Astrocyte (in vitro differentiated cells and primary cell): ENCODE data around the gene FEM1A. TPM values are rescaled to one million over a fixed set of nuclear protein-coding genes. Genes with fewer than 3 reads are reported as not detected.
A peak's percentile ranks its signal among the peaks of the same experiment; 100 is the strongest.

Source experiments
- DNase-seq: peaks from one replicate; pipeline ENCODE4 v3.0.0-alpha.2; 2010; ENCODE audit warnings: low read depth
- FAIRE-seq: peaks from 2 replicates; lab custom pipeline; 2011; peaks lifted over from hg19 to GRCh38; lab: Jason Lieb, UNC
- H2AFZ ChIP-seq: 2 replicates; pipeline ENCODE4 v1.6.0; 2012; ENCODE audit warnings: low read depth, low read length, inconsistent platforms
- H3K27ac ChIP-seq: 2 replicates; pipeline ENCODE4 v1.5.1; 2011; ENCODE audit warnings: low read depth, low read length, inconsistent platforms
- H3K27me3 ChIP-seq: 2 replicates; pipeline ENCODE4 v1.6.0; 2011; ENCODE audit warnings: low read length, inconsistent platforms; ENCODE audit not compliant: insufficient read depth
- H3K36me3 ChIP-seq: 2 replicates; pipeline ENCODE4 v1.5.1; 2011; ENCODE audit warnings: low read length, inconsistent platforms; ENCODE audit not compliant: insufficient read depth
- H3K4me1 ChIP-seq: 2 replicates; pipeline ENCODE4 v1.5.1; 2011; ENCODE audit warnings: low read length, inconsistent platforms; ENCODE audit not compliant: insufficient read depth
- H3K4me2 ChIP-seq: 2 replicates; pipeline ENCODE4 v1.6.0; 2012; ENCODE audit warnings: low read length, inconsistent platforms
- H3K4me3 ChIP-seq: 2 replicates; pipeline ENCODE4 v1.5.1; 2011; ENCODE audit warnings: low read depth, mild to moderate bottlenecking, low read length, inconsistent platforms; ENCODE audit not compliant: insufficient read depth
- H3K79me2 ChIP-seq: 2 replicates; pipeline ENCODE4 v1.6.0; 2012; ENCODE audit warnings: mild to moderate bottlenecking, low read length, inconsistent platforms; ENCODE audit not compliant: insufficient read depth
- H3K9ac ChIP-seq: 2 replicates; pipeline ENCODE4 v1.6.0; 2012; ENCODE audit warnings: mild to moderate bottlenecking, low read length, inconsistent platforms
- H3K9me3 ChIP-seq: 2 replicates; pipeline ENCODE4 v1.5.1; 2012; ENCODE audit warnings: low read depth, mild to moderate bottlenecking, low read length, inconsistent platforms; ENCODE audit not compliant: insufficient read depth
- H4K20me1 ChIP-seq: 2 replicates; pipeline ENCODE4 v1.6.0; 2012; ENCODE audit warnings: low read length, inconsistent platforms; ENCODE audit not compliant: insufficient read depth
- H3K27ac Mint-ChIP-seq: one replicate; pipeline ENCODE4 v1.8.0; 2021; ENCODE audit warnings: mild to moderate bottlenecking, mixed read lengths; ENCODE audit not compliant: unreplicated experiment
- H3K27me3 Mint-ChIP-seq: one replicate; pipeline ENCODE4 v1.8.0; 2021; ENCODE audit warnings: low read depth, mixed read lengths; ENCODE audit not compliant: unreplicated experiment
- H3K36me3 Mint-ChIP-seq: one replicate; pipeline ENCODE4 v1.8.0; 2021; ENCODE audit warnings: low read depth, mixed read lengths; ENCODE audit not compliant: unreplicated experiment
- H3K4me1 Mint-ChIP-seq: one replicate; pipeline ENCODE4 v1.8.0; 2021; ENCODE audit warnings: low read depth, mixed read lengths; ENCODE audit not compliant: unreplicated experiment
- H3K4me3 Mint-ChIP-seq: one replicate; pipeline ENCODE4 v1.8.0; 2021; ENCODE audit warnings: mild to moderate bottlenecking, moderate library complexity, mixed read lengths; ENCODE audit not compliant: unreplicated experiment
- H3K9me3 Mint-ChIP-seq: one replicate; pipeline ENCODE4 v1.8.0; 2021; ENCODE audit warnings: mild to moderate bottlenecking, mixed read lengths; ENCODE audit not compliant: unreplicated experiment
- EZH2 ChIP-seq: IDR thresholded peaks from 2 replicates; pipeline ENCODE4 v1.6.1; 2012; ENCODE audit warnings: mild to moderate bottlenecking, low read length, inconsistent platforms; ENCODE audit not compliant: insufficient read depth
- total RNA-seq: library from RNA; stranded (reverse); gene quantifications from 2 replicates; pipeline ENCODE4 v1.2.1, GENCODE V29; 2021
- TF ChIP-seq, protein P1 (sequence below): IDR thresholded peaks from 2 replicates; pipeline ENCODE4 v1.5.1; 2011; ENCODE audit warnings: low read depth, mild to moderate bottlenecking, inconsistent platforms, low read length, moderate library complexity; ENCODE audit not compliant: insufficient read depth

FEM1A gene
- total RNA-seq, 1 donor from 2014 or later = 12.0 TPM

- Histone ChIP-seq H3K9me3 (no peaks in the 10 kb centered on the region), H3K4me2 (no peak overlapping the region), H3K4me3 (no peak overlapping the region), H3K4me1 (peaks cover 6% of the 10 kb centered on the region), H3K79me2 (no peaks in the 10 kb centered on the region), H3K36me3 (no peaks in the 10 kb centered on the region), H4K20me1 (peaks cover 5% of the 10 kb centered on the region), H3K9ac (no peak overlapping the region), H3K27me3 (peaks cover 22% of the 10 kb centered on the region), H3K27ac (no peak overlapping the region), H2AFZ (no peak overlapping the region)
- Mint-ChIP-seq H3K4me1 (peaks cover 2% of the 10 kb centered on the region), H3K9me3 (no peaks in the 10 kb centered on the region), H3K36me3 (no peaks in the 10 kb centered on the region), H3K27ac (no peak overlapping the region), H3K4me3 (no peak overlapping the region), H3K27me3 (peaks cover 35% of the 10 kb centered on the region)
- DNase-seq (no peak), FAIRE-seq (no peak)
- TF ChIP-seq, protein P1, sequence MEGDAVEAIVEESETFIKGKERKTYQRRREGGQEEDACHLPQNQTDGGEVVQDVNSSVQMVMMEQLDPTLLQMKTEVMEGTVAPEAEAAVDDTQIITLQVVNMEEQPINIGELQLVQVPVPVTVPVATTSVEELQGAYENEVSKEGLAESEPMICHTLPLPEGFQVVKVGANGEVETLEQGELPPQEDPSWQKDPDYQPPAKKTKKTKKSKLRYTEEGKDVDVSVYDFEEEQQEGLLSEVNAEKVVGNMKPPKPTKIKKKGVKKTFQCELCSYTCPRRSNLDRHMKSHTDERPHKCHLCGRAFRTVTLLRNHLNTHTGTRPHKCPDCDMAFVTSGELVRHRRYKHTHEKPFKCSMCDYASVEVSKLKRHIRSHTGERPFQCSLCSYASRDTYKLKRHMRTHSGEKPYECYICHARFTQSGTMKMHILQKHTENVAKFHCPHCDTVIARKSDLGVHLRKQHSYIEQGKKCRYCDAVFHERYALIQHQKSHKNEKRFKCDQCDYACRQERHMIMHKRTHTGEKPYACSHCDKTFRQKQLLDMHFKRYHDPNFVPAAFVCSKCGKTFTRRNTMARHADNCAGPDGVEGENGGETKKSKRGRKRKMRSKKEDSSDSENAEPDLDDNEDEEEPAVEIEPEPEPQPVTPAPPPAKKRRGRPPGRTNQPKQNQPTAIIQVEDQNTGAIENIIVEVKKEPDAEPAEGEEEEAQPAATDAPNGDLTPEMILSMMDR = no peak
- TF ChIP-seq EZH2 = no peak
Observed at GRCh38 chr19:4764393-4764660, 27.2 kb upstream of the FEM1A start.

DNA sequence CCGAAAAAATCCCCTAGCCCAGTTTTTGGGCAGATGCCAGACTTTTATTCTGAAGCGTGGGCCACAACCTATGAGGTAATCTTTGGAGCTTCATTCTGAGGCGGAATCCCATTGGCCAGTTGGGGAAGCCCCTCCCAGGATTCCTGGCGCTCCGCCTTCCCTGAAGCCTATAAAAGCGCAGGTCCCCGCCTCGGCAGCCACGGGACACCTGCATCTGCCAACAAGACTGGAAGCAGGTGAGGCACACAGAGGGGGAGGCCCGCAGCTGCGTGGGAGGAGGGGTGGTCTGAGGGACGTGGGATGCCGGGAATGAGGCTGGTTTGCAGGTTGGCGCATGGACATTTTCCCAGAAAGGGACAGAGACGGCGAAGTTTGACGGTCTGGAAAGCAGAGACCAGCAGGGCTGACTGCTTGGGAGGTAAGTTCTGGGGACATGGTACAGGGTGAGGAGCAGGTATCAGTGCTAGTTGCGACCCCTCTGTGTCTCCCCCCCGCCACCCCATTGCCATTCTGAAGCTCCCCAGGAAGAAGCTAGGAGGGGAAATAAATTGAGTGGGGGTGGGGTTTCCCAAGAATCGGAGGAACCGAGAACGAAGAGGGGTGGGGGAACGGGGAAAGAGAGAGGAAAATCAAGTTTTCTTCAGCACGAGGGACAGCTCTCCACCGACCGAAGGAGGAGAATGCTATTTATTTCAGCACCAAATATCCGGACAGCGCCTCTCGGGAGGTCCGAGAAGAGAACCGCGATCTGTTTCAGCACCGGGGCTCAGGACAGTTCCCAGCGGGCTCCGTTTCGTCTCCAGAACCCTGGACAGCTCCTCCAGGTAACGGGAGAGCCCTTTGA is 22.4 kb upstream of the FEM1A start:
- Histone ChIP-seq H4K20me1 (peaks cover 5% of the 10 kb centered on the region), H3K4me2 (no peak overlapping the region), H3K4me3 (no peak overlapping the region), H3K79me2 (no peaks in the 10 kb centered on the region), H3K27ac (no peak overlapping the region), H3K36me3 (no peaks in the 10 kb centered on the region), H3K27me3 (peaks cover 5% of the 10 kb centered on the region), H3K4me1 (no peaks in the 10 kb centered on the region), H2AFZ (no peak overlapping the region), H3K9ac (no peak overlapping the region), H3K9me3 (no peaks in the 10 kb centered on the region)
- peaks cover 5% of the 10 kb centered on the region for H3K9me3 Mint-ChIP-seq
- no peaks in the 10 kb centered on the region for H3K4me1 Mint-ChIP-seq
- H3K27ac Mint-ChIP-seq = no peak overlapping the region
- H3K4me3 Mint-ChIP-seq = no peak overlapping the region
- H3K27me3 Mint-ChIP-seq = peaks cover 43% of the 10 kb centered on the region
- DNase-seq (peak; percentile 72), FAIRE-seq (no peak)
- H3K36me3 Mint-ChIP-seq = peaks cover 1% of the 10 kb centered on the region
- no peak for TF ChIP-seq EZH2
- TF ChIP-seq, protein P1 = no peak

DNA sequence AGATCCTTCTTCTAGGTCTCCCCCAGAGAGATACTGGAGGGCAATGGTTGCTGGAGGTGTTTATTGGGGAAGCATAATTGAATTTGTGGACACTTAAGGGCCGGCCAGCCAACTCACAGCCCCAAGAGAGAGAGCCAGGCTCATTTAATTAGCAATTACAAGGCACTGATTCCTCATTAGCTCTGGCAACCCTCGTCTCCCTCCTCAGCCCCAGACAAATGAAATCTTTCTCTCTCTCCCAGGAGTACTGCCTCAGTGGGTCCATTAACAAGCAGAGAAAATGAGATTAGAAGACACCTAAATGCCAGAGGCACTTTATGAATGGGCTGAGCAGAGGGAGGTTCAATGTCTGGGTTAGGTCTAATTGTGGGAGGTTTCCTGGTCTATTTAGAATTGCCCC is 19.0 kb upstream of the FEM1A start:
- TF ChIP-seq EZH2 = no peak
- TF ChIP-seq, protein P1 = no peak
- Histone ChIP-seq H3K4me1 (no peaks in the 10 kb centered on the region), H3K27me3 (peaks cover 13% of the 10 kb centered on the region), H3K36me3 (no peaks in the 10 kb centered on the region), H3K79me2 (no peaks in the 10 kb centered on the region), H3K27ac (no peak overlapping the region), H3K4me2 (no peak overlapping the region), H3K9me3 (no peaks in the 10 kb centered on the region), H4K20me1 (peaks cover 5% of the 10 kb centered on the region), H3K9ac (no peak overlapping the region), H2AFZ (no peak overlapping the region), H3K4me3 (no peak overlapping the region)
- Mint-ChIP-seq H3K27ac (no peak overlapping the region), H3K36me3 (peaks cover 1% of the 10 kb centered on the region), H3K4me1 (no peaks in the 10 kb centered on the region), H3K9me3 (peaks cover 8% of the 10 kb centered on the region), H3K4me3 (no peak overlapping the region), H3K27me3 (peaks cover 60% of the 10 kb centered on the region)
- DNase-seq (no peak), FAIRE-seq (no peak)
